ENCODE results near the gene TARM1. TPM values are rescaled to one million over a fixed set of nuclear protein-coding genes. Genes with fewer than 3 reads are reported as not detected.

Gene TARM1
- polyA plus RNA-seq, 1 of the 3 experiments (the other 2 are of a cell fraction), result not detected

GRCh38 chr19:54035215-54036178 is 45.7 kb downstream of the TARM1 start:
- peak overlapping the region in 1 of 2 experiments; percentile 66; a peak in 2 of 4 replicates for H3K27ac ChIP-seq (ENCODE audit: low read depth in 2 of 2, low read length in 1 of 2)
- no peaks in the 10 kb centered on the region for H4K20me1 ChIP-seq (ENCODE audit: insufficient read depth)
- POLR2A ChIA-PET, result no interaction called here
- H3K9ac ChIP-seq, result peak overlapping the region; percentile 19; the same call in 1 of the 2 replicates
- CTCF ChIA-PET, result interaction anchor here (0.8 to 1.6 kb wide), 7 partner anchors 11 to 263 kb away, joined by 3 to 6 read pairs (median 4); no protein-coding TSS in a partner anchor
- 16% methylated on average over 4 of the region's 4 CpGs for whole genome bisulfite sequencing (ENCODE audit: low lambda C conversion rate)
- no peak for DNase-seq
- H3K27me3 ChIP-seq (ENCODE audit: insufficient read depth), result no peaks in the 10 kb centered on the region
- no peaks in the 10 kb centered on the region for H3K36me3 ChIP-seq (replicated peaks in 1 of 2; ENCODE audit: control insufficient read depth in 1 of 2, insufficient read depth in 2 of 2, low read length in 1 of 2)
- peak overlapping the region; percentile 49 for H3K4me2 ChIP-seq
- H3K4me3 ChIP-seq (ENCODE audit: low read depth in 2 of 2, low read length in 1 of 2), result no peak overlapping the region
- H3K79me2 ChIP-seq (ENCODE audit: insufficient read depth), result no peaks in the 10 kb centered on the region
- H3K9me2 ChIP-seq, result no peaks in the 10 kb centered on the region
- peaks cover 0 to 7% of the 10 kb centered on the region in 2 experiments; a peak in 1 of 4 replicates for H3K4me1 ChIP-seq (ENCODE audit: control insufficient read depth in 1 of 2, insufficient read depth in 2 of 2, low read depth in 1 of 2, low read length in 1 of 2)
- H3K9me3 ChIP-seq, result no peaks in the 10 kb centered on the region
- H3F3A ChIP-seq (replicated peaks; ENCODE audit: insufficient read depth), result peaks cover 13% of the 10 kb centered on the region
- peak overlapping the region; percentile 23 for H2AFZ ChIP-seq (ENCODE audit: low read depth)
- TF ChIP-seq TAF1 (IDR thresholded peaks at IDR 0.05; ENCODE audit: borderline replicate concordance, low read depth, low read length) (no peak), RFX5 (IDR thresholded peaks at IDR 0.05; ENCODE audit: low read length) (no peak), POLR2AphosphoS5 (IDR thresholded peaks at IDR 0.05; ENCODE audit: low read depth, low read length) (0 out of 2 replicates have a peak, but pooled peaks have one; percentile 23), GABPA (IDR thresholded peaks at IDR 0.05; ENCODE audit: low read depth) (no peak), FOXJ3 (CRISPR knock-in tag; IDR thresholded peaks at IDR 0.05) (no peak), MEF2A (IDR thresholded peaks at IDR 0.05; ENCODE audit: borderline replicate concordance, low read depth) (no peak), MAX (IDR thresholded peaks at IDR 0.05; ENCODE audit: low read depth) (peak; percentile 82), CTCF (IDR thresholded peaks at IDR 0.05) (no peak), FOXM1 (IDR thresholded peaks at IDR 0.05; ENCODE audit: low read depth) (no peak), TCF12 (IDR thresholded peaks at IDR 0.05) (peak; percentile 73), GATA2 (CRISPR knock-in tag; IDR thresholded peaks at IDR 0.05) (no peak), YY1 (IDR thresholded peaks at IDR 0.05; ENCODE audit: low read depth) (peak; percentile 44; the same call in 1 of the 2 replicates), EZH2phosphoT487 (IDR thresholded peaks at IDR 0.05; ENCODE audit: borderline replicate concordance, low read depth) (no peak), EP300 (IDR thresholded peaks at IDR 0.05; ENCODE audit: borderline replicate concordance in 1 of 2, low read depth in 1 of 2, low read length in 1 of 2) (peak in 1 of 2 experiments; percentile 31; a peak in 1 of 4 replicates), USF2 (IDR thresholded peaks at IDR 0.05; ENCODE audit: borderline replicate concordance, low read depth, low read length) (no peak), JUND (IDR thresholded peaks at IDR 0.05) (peak; percentile 59), IRF3 (IDR thresholded peaks at IDR 0.05; ENCODE audit: low read depth, low read length) (no peak), REST (IDR thresholded peaks at IDR 0.05; ENCODE audit: low read depth, low read length) (no peak), ELF1 (IDR thresholded peaks at IDR 0.05) (no peak), SMC3 (IDR thresholded peaks at IDR 0.05; ENCODE audit: low read depth, low read length) (no peak), NRF1 (IDR thresholded peaks at IDR 0.05; ENCODE audit: low read depth, low read length) (no peak), USF1 (IDR thresholded peaks at IDR 0.05; ENCODE audit: borderline replicate concordance, low read depth) (no peak), RAD21 (IDR thresholded peaks at IDR 0.05; ENCODE audit: low read length) (no peak), MXI1 (IDR thresholded peaks at IDR 0.05; ENCODE audit: low read depth, low read length) (no peak), NFIC (IDR thresholded peaks at IDR 0.05; ENCODE audit: borderline replicate concordance) (no peak)

All from SK-N-SH (cell line).